Heart left ventricle (tissue), 13 donors: ENCODE data around the gene IGSF9.

Source experiments
- POLR2A ChIP-seq, 2 donors: fragments of 450-650 bp; IDR thresholded peaks; one replicate each; pipeline ENCODE4 v1.6.1; 2017; ENCODE audit warnings: antibody characterized with exemption in 2 of 2, mild to moderate bottlenecking in 2 of 2, moderate library complexity in 2 of 2
- TF ChIP-seq, protein P1 (sequence below), 12 donors: fragments of 200-600 bp; sonication (generic) in 4 of 12; IDR thresholded peaks; one replicate each; pipeline versions ENCODE4 v1.5.0 to v1.8.0; 2018 to 2022; ENCODE audit warnings: antibody characterized with exemption in 12 of 12, mild to moderate bottlenecking in 5 of 12
- donor health status: ischemic (EF 13 %, LVEDD 7.1; RV severe dilation, severe dysfunction).
- donor health status: DM: no; HTN: yes; CAD: no.
- donor health status: DM: no; HTN: no; CAD: no.
- donor health status: ischemic (EF 25% LVEDD 6.9; RV normal size, moderate dysfunction).
- donor health status: ischemic (EF 25% LVEDD 5.7; RV mildly dilated, moderate dysfunction).
- donor health status: ischemic (EF 35%, LVEDD 5.7; RV mildly dilated, moderate dysfunction).
- donor health status: nonischemic (EF 11% LVEDD 7.7; RV severe dilation, severe dysfunction).
- donor health status: DM: yes; HTN: yes; CAD: no.
- donor health status: PGD.
- donor health status: ischemic (EF 29% LVEDD 5.4; RV normal size, mild dysfunction).
- donor health status: nonischemic (EF 23%, LVEDD 6.1; RV moderate dilation, normal function).

DNA sequence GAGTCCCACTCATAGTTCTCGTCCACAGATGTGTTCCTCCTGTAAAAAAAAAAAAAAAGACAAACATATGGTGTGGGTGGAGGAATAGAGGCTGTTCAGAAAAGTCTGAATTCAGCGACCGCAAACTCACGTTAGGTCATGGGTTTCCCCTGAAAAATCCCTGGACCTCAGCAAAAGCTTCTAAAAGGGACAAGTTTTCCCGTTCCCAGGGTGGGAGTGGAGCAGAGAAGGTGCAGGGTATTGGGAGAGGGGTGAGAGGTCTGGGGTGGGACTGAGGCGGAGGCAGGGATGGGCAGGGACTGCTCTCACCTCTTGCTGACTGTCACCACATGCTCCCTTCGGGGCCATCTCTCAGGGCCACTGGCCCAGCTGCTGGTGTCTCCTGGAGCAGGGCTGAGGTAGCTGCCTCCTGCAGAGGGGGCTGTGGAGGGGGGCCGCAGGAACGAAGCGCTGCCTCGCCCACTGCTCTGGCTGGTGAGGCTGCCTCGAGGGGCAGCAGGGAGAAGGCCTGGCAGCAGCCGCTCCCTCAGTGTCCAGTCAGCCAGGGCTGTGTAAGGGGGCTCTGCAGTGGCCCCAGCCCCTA, 17.5 kb downstream of the IGSF9 start:
- no peak for TF ChIP-seq POLR2A (IDR thresholded peaks at IDR 0.05)
- TF ChIP-seq, protein P1, sequence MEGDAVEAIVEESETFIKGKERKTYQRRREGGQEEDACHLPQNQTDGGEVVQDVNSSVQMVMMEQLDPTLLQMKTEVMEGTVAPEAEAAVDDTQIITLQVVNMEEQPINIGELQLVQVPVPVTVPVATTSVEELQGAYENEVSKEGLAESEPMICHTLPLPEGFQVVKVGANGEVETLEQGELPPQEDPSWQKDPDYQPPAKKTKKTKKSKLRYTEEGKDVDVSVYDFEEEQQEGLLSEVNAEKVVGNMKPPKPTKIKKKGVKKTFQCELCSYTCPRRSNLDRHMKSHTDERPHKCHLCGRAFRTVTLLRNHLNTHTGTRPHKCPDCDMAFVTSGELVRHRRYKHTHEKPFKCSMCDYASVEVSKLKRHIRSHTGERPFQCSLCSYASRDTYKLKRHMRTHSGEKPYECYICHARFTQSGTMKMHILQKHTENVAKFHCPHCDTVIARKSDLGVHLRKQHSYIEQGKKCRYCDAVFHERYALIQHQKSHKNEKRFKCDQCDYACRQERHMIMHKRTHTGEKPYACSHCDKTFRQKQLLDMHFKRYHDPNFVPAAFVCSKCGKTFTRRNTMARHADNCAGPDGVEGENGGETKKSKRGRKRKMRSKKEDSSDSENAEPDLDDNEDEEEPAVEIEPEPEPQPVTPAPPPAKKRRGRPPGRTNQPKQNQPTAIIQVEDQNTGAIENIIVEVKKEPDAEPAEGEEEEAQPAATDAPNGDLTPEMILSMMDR (IDR thresholded peaks at IDR 0.05): no peak
